H9 (cell line): Measurements from ENCODE around the gene CUBN. TPM values are rescaled to one million over a fixed set of nuclear protein-coding genes. Genes with fewer than 3 reads are reported as not detected.

Experiments used
- DNase-seq: peaks from one replicate; pipeline ENCODE4 v3.0.0-alpha.2; 2017
- H2AFZ ChIP-seq: one replicate; pipeline ENCODE4 v1.6.1; 2013; ENCODE audit warnings: mild to moderate bottlenecking, low read length, control low read depth, moderate library complexity
- H2AK5ac ChIP-seq: 2 replicates; pipeline ENCODE4 v1.6.1; 2013; ENCODE audit warnings: low read length, control low read depth, mixed read lengths; ENCODE audit not compliant: insufficient read length
- H2BK120ac ChIP-seq: one replicate; pipeline ENCODE4 v1.6.1; 2013; ENCODE audit warnings: low read depth, mild to moderate bottlenecking, low read length, control low read depth, inconsistent platforms; ENCODE audit not compliant: poor library complexity, severe bottlenecking
- H2BK12ac ChIP-seq: 2 replicates; pipeline ENCODE4 v1.6.1; 2013; ENCODE audit warnings: low read length, control low read depth, mixed read lengths, low read depth; ENCODE audit not compliant: insufficient read length
- H2BK15ac ChIP-seq: 2 replicates; pipeline ENCODE4 v1.6.1; 2013; ENCODE audit warnings: low read depth, low read length, control low read depth
- H2BK20ac ChIP-seq: one replicate; pipeline ENCODE4 v1.6.1; 2013; ENCODE audit warnings: low read depth, mild to moderate bottlenecking, low read length, control low read depth, inconsistent platforms; ENCODE audit not compliant: poor library complexity, severe bottlenecking
- H2BK5ac ChIP-seq: 2 replicates; pipeline ENCODE4 v1.6.1; 2013; ENCODE audit warnings: low read length, control low read depth, mixed read lengths; ENCODE audit not compliant: insufficient read length
- H3K14ac ChIP-seq: 2 replicates; pipeline ENCODE4 v1.6.1; 2013; ENCODE audit warnings: low read length, control low read depth; ENCODE audit not compliant: insufficient read depth
- H3K18ac ChIP-seq: 2 replicates; pipeline ENCODE4 v1.6.1; 2013; ENCODE audit warnings: low read depth, mild to moderate bottlenecking, mixed read lengths, low read length, control low read depth; ENCODE audit not compliant: insufficient read length
- H3K23ac ChIP-seq: 2 replicates; pipeline ENCODE4 v1.6.1; 2013; ENCODE audit warnings: low read length, control low read depth, mixed read lengths, low read depth; ENCODE audit not compliant: insufficient read length
- H3K23me2 ChIP-seq: 2 replicates; pipeline ENCODE4 v1.6.1; 2013; ENCODE audit warnings: low read depth, mild to moderate bottlenecking, mixed read lengths, low read length, control low read depth; ENCODE audit not compliant: insufficient read length, poor library complexity, severe bottlenecking
- H3K27ac ChIP-seq: 2 replicates; pipeline ENCODE4 v1.5.1; 2013; ENCODE audit warnings: low read length, control low read depth, mixed read lengths, low read depth; ENCODE audit not compliant: insufficient read length
- H3K27me3 ChIP-seq: 2 replicates; pipeline ENCODE4 v1.6.1; 2013; ENCODE audit warnings: low read length, control low read depth, inconsistent platforms; ENCODE audit not compliant: insufficient read depth
- H3K4ac ChIP-seq: 2 replicates; pipeline ENCODE4 v1.6.1; 2013; ENCODE audit warnings: low read depth, mild to moderate bottlenecking, control low read depth, inconsistent platforms, low read length, moderate library complexity
- H3K4me1 ChIP-seq: 2 replicates; pipeline ENCODE4 v1.6.1; 2013; ENCODE audit warnings: low read length, control low read depth, inconsistent platforms; ENCODE audit not compliant: insufficient read depth
- H3K4me2 ChIP-seq: 2 replicates; pipeline ENCODE4 v1.6.1; 2013; ENCODE audit warnings: low read length, control low read depth, mixed read lengths; ENCODE audit not compliant: insufficient read length, insufficient read depth
- H3K56ac ChIP-seq: 2 replicates; pipeline ENCODE4 v1.6.1; 2013; ENCODE audit warnings: low read depth, mild to moderate bottlenecking, mixed read lengths, low read length, control low read depth; ENCODE audit not compliant: insufficient read length
- H3K79me1 ChIP-seq: 2 replicates; pipeline ENCODE4 v1.6.1; 2013; ENCODE audit warnings: low read depth, mild to moderate bottlenecking, moderate library complexity, low read length, control low read depth, inconsistent platforms; ENCODE audit not compliant: insufficient read depth, poor library complexity, severe bottlenecking
- H3K79me2 ChIP-seq: 2 replicates; pipeline ENCODE4 v1.6.1; 2013; ENCODE audit warnings: low read length, control low read depth, inconsistent platforms; ENCODE audit not compliant: insufficient read depth
- H3K9ac ChIP-seq: 2 replicates; pipeline ENCODE4 v1.6.1; 2013; ENCODE audit warnings: low read length, control low read depth, mixed read lengths; ENCODE audit not compliant: insufficient read length; ENCODE audit errors: extremely low read depth
- H3K9me3 ChIP-seq: one replicate; pipeline ENCODE4 v1.6.1; 2013; ENCODE audit warnings: low read depth, low read length, inconsistent platforms; ENCODE audit not compliant: control insufficient read depth
- H3T11ph ChIP-seq: one replicate; pipeline ENCODE4 v1.6.1; 2013; ENCODE audit warnings: mild to moderate bottlenecking, low read length, control low read depth, inconsistent platforms
- H4K20me1 ChIP-seq: one replicate; pipeline ENCODE4 v1.6.1; 2013; ENCODE audit not compliant: control insufficient read depth, insufficient read length, insufficient read depth
- H4K5ac ChIP-seq: 2 replicates; pipeline ENCODE4 v1.6.1; 2013; ENCODE audit warnings: low read depth, mild to moderate bottlenecking, mixed read lengths, low read length, control low read depth; ENCODE audit not compliant: insufficient read length
- H4K8ac ChIP-seq: replicated peaks from 2 replicates; pipeline ENCODE4 v1.6.1; 2013; ENCODE audit warnings: low read length, control low read depth, mixed read lengths, low read depth; ENCODE audit not compliant: insufficient read length
- H4K91ac ChIP-seq: 2 replicates; pipeline ENCODE4 v1.6.1; 2013; ENCODE audit warnings: low read depth, mild to moderate bottlenecking, moderate library complexity, mixed read lengths, low read length, control low read depth; ENCODE audit not compliant: insufficient read length
- H3K27ac Mint-ChIP-seq, 3 experiments: 2 replicates in 2 of 3; 3 replicates in 1 of 3; pipeline ENCODE4 v1.8.0; 2020 to 2021; ENCODE audit warnings: mixed read lengths in 3 of 3, mild to moderate bottlenecking in 1 of 3, moderate library complexity in 1 of 3
- H3K27me3 Mint-ChIP-seq: 2 replicates; pipeline ENCODE4 v1.8.0; 2021; ENCODE audit warnings: low read depth, mild to moderate bottlenecking, moderate library complexity, mixed read lengths
- H3K36me3 Mint-ChIP-seq, 3 experiments: 2 replicates in 2 of 3; 3 replicates in 1 of 3; pipeline ENCODE4 v1.8.0; 2020 to 2021; ENCODE audit warnings: low read depth in 3 of 3, mixed read lengths in 3 of 3; ENCODE audit not compliant: insufficient read depth in 1 of 3
- H3K4me1 Mint-ChIP-seq, 2 experiments: 2 replicates each; pipeline ENCODE4 v1.8.0; 2020; ENCODE audit warnings: mixed read lengths in 2 of 2
- H3K4me3 Mint-ChIP-seq, 2 experiments: 2 replicates in 1 of 2; 3 replicates in 1 of 2; pipeline ENCODE4 v1.8.0; 2020 to 2021; ENCODE audit warnings: mild to moderate bottlenecking in 2 of 2, mixed read lengths in 2 of 2, moderate library complexity in 1 of 2
- H3K9me3 Mint-ChIP-seq, 2 experiments: 2 replicates in 1 of 2; 3 replicates in 1 of 2; pipeline ENCODE4 v1.8.0; 2020; ENCODE audit warnings: mild to moderate bottlenecking in 2 of 2, mixed read lengths in 2 of 2, moderate library complexity in 1 of 2
- WGBS: extraction: QIAGEN DNeasy Blood & Tissue Kit; methylation state at CpG from one replicate; pipeline ENCODE4 v1.1.7; 2013; ENCODE audit warnings: missing lambda C conversion rate, low lambda C conversion rate, mixed read lengths; ENCODE audit not compliant: insufficient read length; ENCODE audit errors: extremely low coverage; 5-methylcytosine and 5-hydroxymethylcytosine counted together
- total RNA-seq: library from RNA; stranded (reverse); gene quantifications from 2 replicates; pipeline ENCODE4 v1.2.1, GENCODE V29; 2021
- TF ChIP-seq, protein P1 (sequence below): fragments of 200-600 bp; sonication (generic); conservative IDR thresholded peaks from 3 replicates; pipeline ENCODE4 v1.8.0; 2021; ENCODE audit warnings: antibody characterized with exemption, mild to moderate bottlenecking

The CUBN gene
- total RNA-seq, 1 experiment from 2014 or later: 0.26 TPM

DNA sequence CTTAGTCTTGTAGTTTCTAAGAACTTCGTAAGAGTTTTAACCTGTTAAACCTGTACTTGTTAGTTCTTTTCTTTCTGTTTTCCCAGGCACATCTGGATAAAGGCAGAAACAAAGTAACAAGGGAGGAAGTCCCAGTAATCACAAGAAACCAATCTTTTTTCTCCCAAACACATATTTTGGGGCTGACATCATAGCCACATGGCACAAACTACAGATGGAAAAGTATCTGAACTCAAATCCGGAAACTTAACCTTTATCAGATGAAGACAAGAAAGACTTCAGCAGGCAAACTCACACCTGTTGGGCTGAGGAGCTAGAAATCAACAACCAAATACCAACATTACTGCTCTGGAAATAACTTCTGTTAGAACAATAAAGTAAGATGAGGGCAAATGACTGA is 67.1 kb downstream of the CUBN start:
- Histone ChIP-seq H2BK20ac (no peak overlapping the region), H3K27ac (no peak overlapping the region), H3K23ac (no peak overlapping the region), H3K9me3 (no peaks in the 10 kb centered on the region), H2BK15ac (no peak overlapping the region), H3K14ac (no peak overlapping the region), H4K8ac (no peak overlapping the region), H3K79me2 (no peaks in the 10 kb centered on the region), H3K18ac (no peak overlapping the region), H3K4me1 (0 out of 2 replicates have a peak, but pooled peaks cover 3% of the 10 kb centered on the region), H3T11ph (no peak overlapping the region), H2AFZ (no peak overlapping the region), H3K4me2 (no peak overlapping the region), H2AK5ac (no peak overlapping the region), H2BK120ac (no peak overlapping the region), H3K56ac (no peak overlapping the region), H2BK5ac (no peak overlapping the region), H4K5ac (no peak overlapping the region), H4K91ac (no peak overlapping the region), H3K27me3 (no peaks in the 10 kb centered on the region), H2BK12ac (no peak overlapping the region), H3K23me2 (no peaks in the 10 kb centered on the region), H3K79me1 (no peaks in the 10 kb centered on the region), H3K4ac (no peak overlapping the region), H3K9ac (no peak overlapping the region), H4K20me1 (no peaks in the 10 kb centered on the region)
- TF ChIP-seq, protein P1, sequence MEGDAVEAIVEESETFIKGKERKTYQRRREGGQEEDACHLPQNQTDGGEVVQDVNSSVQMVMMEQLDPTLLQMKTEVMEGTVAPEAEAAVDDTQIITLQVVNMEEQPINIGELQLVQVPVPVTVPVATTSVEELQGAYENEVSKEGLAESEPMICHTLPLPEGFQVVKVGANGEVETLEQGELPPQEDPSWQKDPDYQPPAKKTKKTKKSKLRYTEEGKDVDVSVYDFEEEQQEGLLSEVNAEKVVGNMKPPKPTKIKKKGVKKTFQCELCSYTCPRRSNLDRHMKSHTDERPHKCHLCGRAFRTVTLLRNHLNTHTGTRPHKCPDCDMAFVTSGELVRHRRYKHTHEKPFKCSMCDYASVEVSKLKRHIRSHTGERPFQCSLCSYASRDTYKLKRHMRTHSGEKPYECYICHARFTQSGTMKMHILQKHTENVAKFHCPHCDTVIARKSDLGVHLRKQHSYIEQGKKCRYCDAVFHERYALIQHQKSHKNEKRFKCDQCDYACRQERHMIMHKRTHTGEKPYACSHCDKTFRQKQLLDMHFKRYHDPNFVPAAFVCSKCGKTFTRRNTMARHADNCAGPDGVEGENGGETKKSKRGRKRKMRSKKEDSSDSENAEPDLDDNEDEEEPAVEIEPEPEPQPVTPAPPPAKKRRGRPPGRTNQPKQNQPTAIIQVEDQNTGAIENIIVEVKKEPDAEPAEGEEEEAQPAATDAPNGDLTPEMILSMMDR: no peak
- H3K4me3 Mint-ChIP-seq: no peak overlapping the region
- no peaks in the 10 kb centered on the region for H3K27me3 Mint-ChIP-seq
- no peaks in the 10 kb centered on the region for H3K36me3 Mint-ChIP-seq
- WGBS: no CpG with 5 or more reads among the region's 2 CpGs
- no peak for DNase-seq
- peaks cover 12 to 27% of the 10 kb centered on the region in 2 experiments for H3K4me1 Mint-ChIP-seq
- H3K27ac Mint-ChIP-seq: no peak overlapping the region
- H3K9me3 Mint-ChIP-seq: no peaks in the 10 kb centered on the region
